Fibroblast of the conjunctiva (primary cell): ENCODE data around the gene RAD21L1.
"Not testable (repeated sequence)": the region's sequence is repeated elsewhere in the genome, so short reads cannot be mapped to it uniquely, and the experiment has no call there.

Experiments
- DNase-seq: peaks from one replicate; pipeline ENCODE4 v3.0.0-alpha.2; 2010; ENCODE audit warnings: low read depth

The RAD21L1 gene

DNA sequence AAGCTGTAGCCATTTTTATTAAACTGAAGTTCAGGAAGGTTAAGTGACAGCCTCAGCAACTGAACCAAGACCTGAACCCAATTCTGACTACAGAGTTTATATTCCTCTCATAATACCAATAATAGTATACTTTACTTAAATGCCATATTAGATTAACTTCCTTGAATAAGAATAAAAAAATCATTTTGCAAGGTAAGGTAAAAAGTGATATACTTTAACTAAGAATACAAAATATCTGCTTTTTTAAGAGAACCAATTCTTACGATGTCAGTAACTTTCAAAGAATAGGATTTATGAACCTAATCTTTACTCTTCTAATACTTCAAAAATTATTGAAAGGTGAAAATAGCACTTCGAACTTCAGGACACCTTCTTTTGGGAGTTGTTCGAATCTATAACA, 3.7 kb downstream of the RAD21L1 start:
- DNase-seq = no peak

DNA sequence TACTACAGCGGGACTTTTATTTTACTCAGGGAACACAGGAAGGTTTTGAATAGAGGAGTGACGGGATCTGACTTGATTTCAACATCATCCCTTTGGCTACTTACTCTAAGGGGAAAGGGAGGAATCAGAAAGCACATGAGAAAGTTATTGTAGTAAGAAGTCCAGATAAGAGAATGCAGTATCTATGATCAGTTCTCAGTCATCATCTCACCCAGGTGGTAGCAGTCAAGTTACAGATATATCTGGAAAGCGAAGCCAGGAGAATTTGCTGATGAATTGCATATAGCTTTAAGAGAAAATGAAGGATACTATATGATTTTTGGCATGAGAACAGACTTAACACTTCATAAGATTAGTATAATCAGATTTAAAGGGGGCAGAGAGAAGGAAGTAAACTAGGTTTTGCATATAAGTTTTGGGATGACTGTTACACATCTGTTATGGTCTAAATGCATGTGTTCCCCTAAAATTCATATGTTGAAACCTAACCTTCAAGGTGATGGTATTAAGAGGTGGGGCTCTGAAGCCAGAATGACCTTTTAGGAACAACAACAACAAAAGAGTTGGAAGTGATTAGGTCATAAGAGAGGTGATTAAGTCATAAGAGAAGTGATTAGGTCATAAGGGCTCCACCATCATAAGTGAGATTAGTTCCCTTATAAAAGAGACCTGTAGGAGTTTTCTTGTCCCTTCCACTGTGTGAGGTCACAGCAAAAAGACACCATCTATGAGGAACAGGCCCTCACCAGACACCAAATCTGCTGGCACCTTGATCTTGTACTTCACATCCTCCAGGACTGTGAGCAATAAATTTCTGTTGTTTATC, 6.7 kb downstream of the RAD21L1 start:
- DNase-seq = no peak

DNA sequence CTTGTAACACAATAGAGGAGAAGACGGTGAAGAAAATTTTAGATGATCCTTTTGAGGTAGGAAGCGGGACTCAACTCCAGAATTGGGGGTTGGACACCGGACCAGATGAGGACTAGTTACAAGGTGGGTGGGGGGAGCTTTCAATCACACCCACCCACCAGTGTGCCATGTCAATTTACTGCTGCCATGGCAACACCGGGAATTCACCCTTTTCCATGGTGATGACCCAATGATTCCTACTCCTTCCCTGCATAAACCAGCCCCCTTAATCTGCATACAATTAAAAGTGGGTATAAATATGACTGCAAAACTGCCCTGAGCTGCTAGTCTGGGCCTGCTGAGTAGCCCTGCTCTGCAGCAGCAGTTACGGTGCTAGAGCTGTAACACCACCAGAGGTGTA, 14.7 kb downstream of the RAD21L1 start:
- no peak for DNase-seq

DNA sequence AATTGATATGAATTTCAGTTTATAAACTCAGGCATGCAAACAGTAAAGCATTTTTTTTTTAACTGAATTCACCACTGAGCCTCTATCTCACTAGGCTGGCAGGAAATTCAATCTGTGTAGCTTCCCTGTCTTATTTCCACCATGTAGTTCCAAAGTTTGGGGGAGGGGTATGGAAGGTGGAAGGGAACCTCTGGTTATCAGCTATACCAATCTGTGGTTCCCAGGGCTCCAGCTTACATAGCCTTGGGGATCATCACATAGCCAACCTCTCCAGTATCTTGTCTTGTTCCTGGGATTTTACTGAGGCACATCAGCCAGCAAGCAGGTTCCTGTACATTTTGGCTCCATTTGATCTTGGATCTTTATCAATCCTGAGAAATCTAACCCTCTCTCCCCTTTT, 15.6 kb downstream of the RAD21L1 start:
- no peak for DNase-seq

DNA sequence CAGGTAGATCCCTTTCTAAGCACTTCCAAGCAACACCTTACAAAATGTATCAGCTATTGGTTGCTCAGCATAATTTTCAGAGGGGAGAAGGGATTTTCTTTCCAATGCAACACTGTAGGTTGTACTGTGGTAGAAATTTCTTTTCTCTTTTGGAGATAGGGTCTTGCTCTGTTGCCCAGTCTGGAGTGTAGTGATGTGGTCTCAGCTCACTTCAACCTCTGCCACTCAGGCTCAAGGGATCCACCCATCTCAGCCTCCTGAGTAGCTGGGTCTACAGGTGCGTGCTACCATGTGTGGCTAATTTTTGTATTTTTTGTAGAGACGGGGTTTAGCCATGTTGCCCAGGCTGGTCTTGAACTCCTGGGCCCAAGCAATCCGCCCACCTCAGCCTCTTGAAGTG, 16.3 kb downstream of the RAD21L1 start:
- DNase-seq = no peak

DNA sequence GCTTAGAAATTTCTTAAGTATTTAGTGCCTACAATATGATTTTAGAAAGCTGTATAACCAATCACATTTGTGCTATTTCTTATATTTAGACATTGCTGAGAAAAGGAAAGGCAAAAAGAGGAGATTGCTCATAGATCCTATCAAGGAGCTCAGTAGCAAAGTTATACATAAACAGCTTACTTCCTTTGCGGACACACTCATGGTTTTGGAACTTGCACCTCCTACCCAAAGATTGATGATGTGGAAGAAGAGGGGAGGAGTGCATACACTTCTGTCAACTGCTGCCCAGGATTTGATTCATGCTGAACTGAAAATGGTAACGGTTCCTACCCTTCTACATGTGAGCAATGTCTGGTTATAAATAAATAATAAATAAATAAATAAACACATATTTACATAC, 16.7 kb downstream of the RAD21L1 start:
- no peak for DNase-seq

DNA sequence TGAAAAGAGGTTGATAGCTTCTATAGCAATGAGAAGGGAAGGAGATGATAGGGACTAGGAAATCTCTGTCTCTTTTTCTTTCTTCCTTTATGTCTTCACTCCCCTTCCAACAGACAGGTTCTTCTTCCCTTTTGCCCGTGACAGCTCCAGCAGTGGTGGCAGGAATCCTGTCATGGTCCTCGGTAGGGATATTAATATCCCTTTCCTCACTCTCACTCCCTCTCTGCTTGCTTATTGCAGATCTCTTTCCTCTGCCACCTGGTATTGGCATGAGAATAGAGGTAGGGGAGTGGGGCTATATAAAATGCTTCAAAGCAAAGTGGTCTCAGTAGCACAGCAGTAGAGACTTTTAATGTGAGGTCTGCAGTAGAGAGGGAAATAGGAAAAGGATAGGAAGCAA, 19.7 kb downstream of the RAD21L1 start:
- DNase-seq = no peak

DNA sequence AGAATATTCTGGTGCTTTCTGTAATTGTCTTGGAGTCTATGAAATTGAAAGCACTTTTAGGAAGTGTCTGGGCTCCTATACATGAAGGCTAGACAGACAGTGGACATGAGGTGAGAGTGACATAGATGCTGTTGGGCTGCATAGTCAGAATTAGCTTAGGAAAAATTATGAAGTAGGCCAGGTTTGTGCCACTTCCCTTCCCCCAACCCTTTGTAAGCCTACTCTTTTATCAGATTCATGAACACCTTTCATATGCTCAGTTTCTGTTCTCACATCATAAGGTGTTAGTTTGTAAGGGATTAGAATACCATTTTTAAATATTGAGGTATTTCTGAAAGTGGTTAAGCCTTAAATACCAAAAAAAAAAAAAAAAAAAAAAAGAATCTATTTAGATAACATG, 21.8 kb downstream of the RAD21L1 start:
- no peak for DNase-seq

DNA sequence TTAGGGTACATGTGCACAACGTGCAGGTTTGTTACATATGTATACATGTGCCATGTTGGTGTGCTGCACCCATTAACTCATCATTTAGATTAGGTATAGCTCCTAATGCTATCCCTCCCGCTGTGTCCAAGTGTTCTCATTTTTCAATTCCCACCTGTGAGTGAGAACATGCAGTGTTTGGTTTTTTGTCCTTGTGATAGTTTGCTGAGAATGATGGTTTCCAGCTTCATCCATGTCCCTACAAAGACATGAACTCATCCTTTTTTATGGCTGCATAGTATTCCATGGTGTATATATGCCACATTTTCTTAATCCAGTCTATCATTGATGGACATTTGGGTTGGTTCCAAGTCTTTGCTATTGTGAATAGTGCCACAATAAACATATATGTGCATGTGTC, 24.4 kb downstream of the RAD21L1 start:
- DNase-seq = not testable (repeated sequence)

DNA sequence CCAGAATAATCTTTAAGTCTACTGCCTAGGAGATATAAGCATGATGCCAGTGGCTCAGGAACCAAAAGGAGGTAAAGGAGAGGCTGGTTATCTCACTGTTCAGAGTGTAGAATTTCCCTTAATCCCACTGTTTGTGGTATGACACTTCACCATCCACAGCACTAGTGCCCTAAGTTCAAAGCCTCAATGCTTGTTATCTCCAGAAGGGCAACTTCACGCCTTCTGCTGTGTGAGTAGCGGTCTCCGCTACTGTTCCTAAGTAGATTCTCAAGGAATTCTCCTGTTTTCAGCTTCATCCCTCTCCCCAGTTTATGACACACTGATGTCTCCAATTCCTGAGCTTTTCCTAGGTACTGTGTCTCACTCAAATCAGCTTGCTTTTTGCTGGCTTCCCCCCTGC, 26.6 kb downstream of the RAD21L1 start:
- DNase-seq = no peak

DNA sequence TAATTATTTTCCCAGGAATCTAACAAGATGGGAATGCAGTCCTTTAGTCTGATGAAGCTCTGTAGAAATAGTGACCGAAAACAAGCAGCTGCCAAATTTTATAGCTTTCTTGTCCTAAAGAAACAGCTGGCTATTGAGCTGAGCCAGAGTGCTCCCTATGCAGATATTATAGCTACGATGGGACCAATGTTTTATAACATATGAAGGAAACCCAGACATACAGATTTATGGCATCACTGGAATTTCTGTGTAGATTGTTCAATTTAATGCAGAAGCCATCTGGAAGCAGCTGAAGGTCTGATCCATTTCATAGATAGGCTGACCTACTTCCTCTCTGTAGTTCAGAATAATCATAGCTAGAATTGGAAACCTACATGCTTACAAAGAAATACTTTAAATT, 28.4 kb downstream of the RAD21L1 start:
- no peak for DNase-seq

DNA sequence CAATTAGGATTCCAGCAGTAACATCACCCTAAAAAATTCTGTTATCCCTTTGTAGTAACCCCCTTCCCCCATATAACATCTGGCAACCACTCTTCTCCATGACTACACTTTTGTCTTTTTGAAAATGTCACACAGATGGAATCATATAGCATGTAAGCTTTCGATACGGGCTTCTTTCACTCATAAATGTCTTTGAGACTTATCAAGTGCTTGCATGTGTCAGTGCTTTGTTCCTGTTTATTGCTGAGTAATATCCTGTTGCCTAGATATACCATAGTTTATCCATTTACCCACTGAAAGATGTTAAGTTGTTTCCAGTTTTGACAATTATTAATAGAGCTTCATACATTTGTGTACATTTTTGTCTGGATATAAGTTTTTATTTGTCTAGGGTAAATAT, 29.8 kb downstream of the RAD21L1 start:
- DNase-seq = no peak

DNA sequence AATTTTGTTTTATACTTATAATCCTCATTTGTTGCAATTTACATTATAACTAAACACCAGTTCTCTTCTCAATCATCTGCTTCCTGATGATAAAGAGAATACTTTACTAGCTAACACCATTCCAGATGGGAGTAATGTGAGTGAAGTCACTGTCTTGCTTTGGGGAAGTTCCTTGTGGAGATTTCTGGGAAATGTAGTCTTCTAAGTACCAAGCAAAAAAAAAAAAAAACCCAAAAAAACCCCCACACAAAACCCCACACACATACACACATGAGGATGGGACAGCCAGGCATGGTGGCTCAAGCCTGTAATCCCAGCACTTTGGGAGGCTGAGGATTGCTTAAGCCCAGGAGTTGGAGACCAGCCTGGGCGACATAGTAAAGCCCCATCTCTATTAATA, 38.0 kb downstream of the RAD21L1 start:
- DNase-seq = no peak

DNA sequence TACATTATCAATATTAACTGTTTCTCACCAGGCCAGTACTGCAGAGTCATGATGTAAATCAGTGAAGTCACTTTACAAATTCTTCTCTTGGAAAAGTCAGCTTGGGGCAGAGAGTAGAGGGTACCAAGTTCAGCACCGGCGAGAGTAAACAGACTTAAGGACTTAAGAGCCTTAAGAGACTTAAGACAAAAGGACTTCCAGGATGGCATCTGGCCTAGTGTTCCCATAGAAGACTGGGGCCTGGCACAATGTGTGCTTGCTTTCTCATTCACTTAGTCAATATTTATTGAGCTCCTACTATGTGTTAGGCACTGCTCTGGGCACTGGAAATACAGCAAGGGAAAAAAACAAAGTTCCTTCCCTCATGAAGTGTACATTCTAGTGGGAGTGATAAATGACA, 38.9 kb downstream of the RAD21L1 start:
- no peak for DNase-seq

DNA sequence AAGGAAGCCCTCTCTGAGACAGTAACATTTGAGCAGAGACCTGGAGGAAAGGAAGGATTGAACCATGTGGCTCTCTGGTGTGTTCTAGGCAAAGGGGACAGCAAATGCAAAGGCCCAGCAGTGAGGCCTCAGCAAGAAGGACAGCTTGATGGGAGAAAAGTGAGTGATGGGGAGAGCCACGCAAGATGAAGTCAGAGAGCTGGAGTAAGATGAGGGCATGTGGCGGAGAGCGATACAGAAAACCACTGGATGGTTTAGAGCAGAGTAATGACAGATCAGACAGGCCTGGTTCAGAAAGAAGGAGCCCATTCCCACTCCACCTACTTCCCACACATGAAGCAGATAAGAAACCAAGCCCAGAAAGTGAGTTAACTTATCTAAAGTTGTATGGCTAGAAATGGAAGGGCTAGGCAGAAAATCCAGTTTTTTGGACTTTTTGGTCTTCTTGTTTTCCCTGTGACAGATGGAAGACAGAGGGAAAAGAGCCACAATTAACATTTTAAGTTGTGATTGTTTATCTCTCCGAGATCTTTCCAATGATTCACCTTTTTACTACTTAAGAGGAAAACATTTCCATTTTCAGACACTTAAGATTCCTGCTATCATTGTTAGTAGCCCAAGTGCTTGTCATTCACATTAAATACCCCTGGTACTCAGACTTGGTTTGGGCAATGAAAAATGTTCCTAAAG, 39.5 kb downstream of the RAD21L1 start:
- DNase-seq = no peak

DNA sequence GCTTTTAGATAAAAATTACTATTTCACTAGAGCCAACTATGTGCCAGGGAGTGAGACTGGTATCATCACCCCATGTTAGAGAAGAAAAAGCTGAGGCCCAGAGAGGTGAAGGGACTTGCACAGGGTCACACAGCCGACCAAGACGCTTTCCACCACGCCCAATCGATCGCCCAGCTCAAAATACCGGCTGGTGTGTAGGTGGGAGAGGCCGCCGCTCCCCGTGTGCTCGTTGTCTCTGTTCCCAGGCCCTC, 40.0 kb downstream of the RAD21L1 start:
- no peak for DNase-seq

DNA sequence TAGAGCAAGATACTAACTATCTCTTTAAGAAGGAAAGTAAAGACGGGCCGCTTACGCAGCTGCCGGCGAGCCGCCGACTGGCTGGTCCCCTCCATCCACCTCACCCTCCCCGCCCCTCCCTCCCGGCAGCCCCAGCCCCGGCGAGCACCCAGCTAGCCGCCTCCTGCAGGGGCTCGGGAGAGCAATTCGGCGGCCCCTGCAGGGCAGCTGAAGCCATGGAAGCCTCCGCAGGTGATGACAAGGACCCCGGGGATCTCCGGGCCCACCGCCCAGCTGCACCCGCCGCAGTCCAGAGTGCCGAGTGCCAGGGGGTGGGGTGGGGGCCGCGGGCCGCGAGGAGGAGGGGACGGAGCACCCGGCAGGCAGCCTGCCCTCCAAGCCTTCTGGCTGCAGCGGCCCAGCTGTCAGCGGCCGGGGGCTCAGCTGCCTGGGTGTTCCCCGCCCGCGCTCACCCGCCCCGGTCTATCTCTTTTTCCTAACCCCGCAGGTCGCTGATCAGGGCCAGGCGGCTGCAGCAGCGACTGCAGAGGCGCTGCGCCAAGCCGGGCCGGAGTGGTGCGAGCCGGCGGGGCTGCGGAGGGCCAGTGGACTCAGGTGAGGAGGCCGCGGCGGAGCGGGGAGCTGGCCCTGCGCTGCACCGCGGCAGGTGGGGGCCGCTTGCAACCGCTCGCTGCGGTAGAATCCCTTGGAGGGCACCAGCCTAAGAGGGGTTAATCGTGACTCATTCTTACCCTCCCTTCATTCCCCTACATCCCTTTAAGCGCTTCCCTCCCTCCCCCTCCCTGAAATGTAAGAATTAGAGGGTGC, 40.5 kb downstream of the RAD21L1 start, which contains the start of gene SNPH:
Gene SNPH (plus strand): TSS at position 128 of the 807 bp plus-strand sequence. CDS start 29,946 bp downstream, outside the sequence.
- peak; percentile 36 for DNase-seq

DNA sequence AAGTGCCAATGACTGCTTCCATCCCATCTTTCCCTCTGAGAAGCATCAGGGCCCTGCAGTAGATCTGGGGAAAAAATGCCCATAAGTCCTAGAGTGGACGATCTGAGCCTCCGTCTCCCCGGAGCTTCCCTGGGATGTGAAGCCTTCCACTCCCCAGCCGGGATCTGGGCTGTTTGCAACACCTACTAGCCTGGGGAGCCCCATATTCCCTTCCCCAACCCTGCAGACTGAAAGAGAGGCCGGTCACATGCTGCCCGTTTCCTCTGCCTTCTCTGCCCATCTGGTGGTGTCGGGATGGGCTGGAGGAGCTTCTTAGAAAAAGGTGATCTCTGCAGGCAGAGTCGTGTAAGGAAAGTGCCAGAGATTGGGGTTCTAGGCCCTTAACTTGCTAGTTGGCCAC, 41.3 kb downstream of the RAD21L1 start:
- DNase-seq = no peak

DNA sequence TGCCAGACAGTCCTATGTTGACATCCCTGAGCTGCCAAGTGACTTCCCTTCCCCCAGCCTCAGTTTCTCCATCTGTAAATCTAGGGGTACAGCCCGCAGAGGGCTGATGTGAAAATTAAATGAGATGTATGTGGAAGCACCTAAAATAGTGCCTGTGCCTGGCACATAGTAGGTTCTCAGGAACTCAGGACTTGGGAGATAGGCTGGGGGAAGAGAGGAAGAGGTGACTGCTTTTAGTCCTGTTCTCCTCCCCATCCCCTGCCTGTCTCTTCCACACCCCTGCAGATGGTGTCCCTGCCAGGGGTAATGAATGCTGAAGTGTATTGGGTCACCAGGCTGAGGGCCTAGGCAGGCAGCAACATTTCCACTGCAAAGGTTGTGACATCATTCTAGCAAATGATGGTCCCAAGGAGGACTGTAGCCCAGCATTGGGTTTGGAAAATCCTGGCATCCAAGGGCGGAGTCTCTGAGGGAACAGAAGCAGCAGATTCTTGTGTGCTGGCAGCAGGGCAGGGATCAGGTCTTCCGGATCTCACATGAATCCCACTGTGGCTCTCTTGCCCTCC, 42.0 kb downstream of the RAD21L1 start:
- DNase-seq = no peak

DNA sequence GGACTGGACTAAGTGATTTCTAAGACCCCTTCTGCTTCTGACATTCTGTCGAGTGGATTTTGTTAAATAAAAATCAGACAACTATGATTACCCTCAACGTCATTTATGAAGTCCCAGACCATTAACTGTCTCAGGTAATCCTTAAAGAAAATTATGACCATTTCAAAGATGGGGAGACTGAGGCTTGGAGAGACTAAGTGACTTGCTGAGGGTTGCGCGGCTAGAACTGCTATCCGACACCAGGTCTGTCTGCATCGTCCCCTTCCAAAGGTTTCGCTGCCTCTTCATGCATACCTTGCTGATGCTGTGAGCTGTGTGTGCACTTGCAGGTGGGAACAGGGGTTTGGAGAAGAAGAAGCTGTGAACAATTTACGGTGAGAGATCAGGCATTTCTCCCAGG, 43.4 kb downstream of the RAD21L1 start:
- DNase-seq = no peak

DNA sequence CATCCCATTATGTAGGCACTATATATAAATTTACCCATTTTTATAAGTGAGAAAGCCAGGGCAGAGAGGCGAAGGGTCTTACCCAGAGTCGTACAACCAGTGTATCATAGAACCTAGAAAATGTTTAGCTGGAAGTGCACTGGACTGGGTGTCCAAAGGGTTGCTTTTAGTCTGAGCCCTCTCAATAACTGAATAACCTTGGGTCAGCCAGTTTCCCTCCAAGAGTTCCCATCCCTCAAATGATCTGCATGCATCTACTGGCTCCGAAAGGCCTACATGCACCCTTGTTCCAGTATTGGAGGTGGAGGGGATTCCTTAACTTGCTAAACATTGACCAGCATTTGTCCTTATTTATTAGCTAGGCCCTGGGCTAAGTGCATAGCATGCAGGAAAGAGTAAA, 44.0 kb downstream of the RAD21L1 start:
- DNase-seq = no peak

DNA sequence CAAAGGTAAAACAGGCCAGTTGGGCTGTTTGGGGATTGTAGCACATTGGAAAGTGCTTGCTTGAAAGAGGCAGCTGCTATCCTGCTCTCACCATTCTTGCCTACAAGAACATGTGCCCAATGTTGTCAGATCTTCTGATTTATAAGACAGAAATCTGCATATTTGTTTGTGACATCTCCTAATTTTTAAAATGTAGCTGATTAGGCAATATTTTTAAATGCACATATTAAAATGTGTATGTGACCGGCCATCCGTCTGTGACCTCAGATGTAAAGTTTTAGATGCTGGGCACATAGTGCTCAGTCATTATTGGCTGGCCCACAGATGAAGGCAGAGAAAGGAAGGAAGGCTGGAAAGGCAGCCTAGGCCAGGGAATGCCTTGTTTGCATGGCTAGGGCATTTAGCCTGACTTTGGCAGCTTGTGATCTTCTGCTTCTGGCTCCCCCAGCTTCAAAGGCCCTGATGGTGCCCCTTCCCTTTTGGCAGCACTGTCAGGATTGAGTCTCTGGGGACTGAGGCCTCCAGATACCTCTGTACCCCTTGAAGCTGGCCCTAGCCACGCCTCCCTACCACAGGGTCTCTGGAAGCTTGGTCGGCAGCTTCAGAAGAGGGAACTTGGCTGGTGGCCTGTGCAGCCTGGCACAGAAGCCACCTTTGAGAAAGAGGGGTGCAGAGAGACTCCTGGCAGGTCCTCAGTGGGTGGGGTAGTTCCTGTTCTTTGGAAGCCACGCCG, 46.7 kb downstream of the RAD21L1 start:
- no peak for DNase-seq
